GM23338 (cell line): ENCODE data around the gene NDEL1. TPM values are rescaled to one million over a fixed set of nuclear protein-coding genes. Genes with fewer than 3 reads are reported as not detected.
A peak's percentile ranks its signal among the peaks of the same experiment; 100 is the strongest.

ENCODE experiments used
- ATAC-seq: fragments of 200-7000 bp; cut with Tn5 transposase; 3 replicates; pipeline ENCODE4 v1.9.1; 2020
- DNase-seq: peaks from one replicate; pipeline ENCODE4 v3.0.0-alpha.2; 2015; ENCODE audit warnings: low spot score
- H2AFZ ChIP-seq: fragments of 200-600 bp; sonication (generic); 2 replicates; pipeline ENCODE4 v1.8.0; 2016; ENCODE audit warnings: antibody characterized with exemption, mild to moderate bottlenecking, moderate library complexity
- H3F3A ChIP-seq: fragments of 200-600 bp; sonication (generic); replicated peaks from 2 replicates; pipeline ENCODE4 v1.8.0; 2017; ENCODE audit warnings: antibody characterized with exemption, mixed run types, low read depth
- H3K27ac ChIP-seq: fragments of 200-600 bp; sonication (generic); 2 replicates; pipeline ENCODE4 v1.6.1; 2016; ENCODE audit warnings: low read depth
- H3K27me3 ChIP-seq: fragments of 200-600 bp; sonication (generic); 2 replicates; pipeline ENCODE4 v1.8.0; 2016; ENCODE audit warnings: mild to moderate bottlenecking, mixed run types, moderate library complexity; ENCODE audit not compliant: insufficient read depth
- H3K36me3 ChIP-seq: fragments of 200-600 bp; sonication (generic); 2 replicates; pipeline ENCODE4 v1.8.0; 2016; ENCODE audit warnings: mild to moderate bottlenecking; ENCODE audit not compliant: insufficient read depth
- H3K4me1 ChIP-seq: fragments of 200-600 bp; sonication (generic); 2 replicates; pipeline ENCODE4 v1.8.0; 2016; ENCODE audit warnings: mild to moderate bottlenecking, moderate library complexity; ENCODE audit not compliant: insufficient read depth
- H3K4me2 ChIP-seq: fragments of 200-600 bp; sonication (generic); 2 replicates; pipeline ENCODE4 v1.7.1; 2017; ENCODE audit warnings: mixed run types
- H3K4me3 ChIP-seq: fragments of 200-600 bp; sonication (generic); 2 replicates; pipeline ENCODE4 v1.6.1; 2016; ENCODE audit warnings: mixed run types
- H3K79me2 ChIP-seq: fragments of 200-600 bp; sonication (generic); replicated peaks from 2 replicates; pipeline ENCODE4 v1.8.0; 2017; ENCODE audit warnings: mild to moderate bottlenecking; ENCODE audit not compliant: insufficient read depth
- H3K9me2 ChIP-seq: fragments of 200-600 bp; sonication (generic); 2 replicates; pipeline ENCODE4 v1.8.0; 2017; ENCODE audit not compliant: insufficient read depth
- H4K20me1 ChIP-seq: fragments of 200-600 bp; sonication (generic); replicated peaks from 2 replicates; pipeline ENCODE4 v1.8.0; 2017; ENCODE audit warnings: mild to moderate bottlenecking; ENCODE audit not compliant: insufficient read depth
- H3K27ac Mint-ChIP-seq: 2 replicates; pipeline ENCODE4 v1.8.0; 2020; ENCODE audit warnings: inconsistent platforms, mild to moderate bottlenecking, moderate library complexity, mixed read lengths
- H3K27me3 Mint-ChIP-seq: 3 replicates; pipeline ENCODE4 v1.8.0; 2022; ENCODE audit warnings: low read depth, mild to moderate bottlenecking, moderate library complexity, mixed read lengths, inconsistent platforms; ENCODE audit not compliant: insufficient read depth, poor library complexity
- H3K36me3 Mint-ChIP-seq: 3 replicates; pipeline ENCODE4 v1.8.0; 2021; ENCODE audit warnings: low read depth, mild to moderate bottlenecking, inconsistent platforms, moderate library complexity, mixed read lengths
- H3K4me1 Mint-ChIP-seq: 3 replicates; pipeline ENCODE4 v1.8.0; 2020; ENCODE audit warnings: mild to moderate bottlenecking, inconsistent platforms, mixed read lengths
- H3K4me3 Mint-ChIP-seq: 3 replicates; pipeline ENCODE4 v1.8.0; 2021; ENCODE audit warnings: moderate library complexity, mild to moderate bottlenecking, inconsistent platforms, mixed read lengths
- H3K9me3 Mint-ChIP-seq: 3 replicates; pipeline ENCODE4 v1.8.0; 2020; ENCODE audit warnings: moderate library complexity, mild to moderate bottlenecking, inconsistent platforms, mixed read lengths
- CREB1 ChIP-seq: fragments of 250-450 bp; sonication (Bioruptor Pico); IDR thresholded peaks from 2 replicates; pipeline ENCODE4 v1.5.0; 2020; ENCODE audit warnings: low read depth, mild to moderate bottlenecking, moderate library complexity
- ETS1 ChIP-seq: IDR thresholded peaks from 2 replicates; pipeline ENCODE4 v1.6.1; 2016; ENCODE audit warnings: antibody characterized with exemption
- EZH2 ChIP-seq: fragments of 200-600 bp; sonication (generic); IDR thresholded peaks from one replicate; pipeline ENCODE4 v1.8.0; 2017; ENCODE audit warnings: antibody characterized with exemption, mild to moderate bottlenecking, low read depth; ENCODE audit not compliant: unreplicated experiment
- NANOG ChIP-seq: IDR thresholded peaks from 2 replicates; pipeline ENCODE4 v1.6.1; 2016; ENCODE audit warnings: antibody characterized with exemption, borderline replicate concordance
- STAT1 ChIP-seq: IDR thresholded peaks from one replicate; pipeline ENCODE4 v1.6.1; 2016; ENCODE audit warnings: antibody characterized with exemption; ENCODE audit not compliant: unreplicated experiment
- polyA plus RNA-seq: library from polyadenylated mRNA; unstranded; fragments of >200 nt; fragmentation: Nextera tagmentation; extraction: Ambion mirVana; gene quantifications from 2 replicates; pipeline ENCODE4 v1.2.1, GENCODE V29; 2016
- total RNA-seq: library from RNA; depleted of rRNA; stranded (reverse); fragments of >200 nt; shearing (Covaris generic); gene quantifications from 2 replicates; pipeline ENCODE4 v1.2.3, GENCODE V29; 2014
- TF ChIP-seq, protein P1 (sequence below): IDR thresholded peaks from one replicate; pipeline ENCODE4 v1.6.1; 2018; ENCODE audit warnings: antibody characterized with exemption; ENCODE audit not compliant: unreplicated experiment
- TF ChIP-seq, protein P2 (sequence below): fragments of 250-450 bp; sonication (Bioruptor Pico); IDR thresholded peaks from 2 replicates; pipeline ENCODE4 v1.5.0; 2020; ENCODE audit warnings: mild to moderate bottlenecking, moderate library complexity

Gene NDEL1
- total and polyA plus RNA-seq, 2 experiments from 2014 or later = 21.2 to 26.0 TPM

DNA sequence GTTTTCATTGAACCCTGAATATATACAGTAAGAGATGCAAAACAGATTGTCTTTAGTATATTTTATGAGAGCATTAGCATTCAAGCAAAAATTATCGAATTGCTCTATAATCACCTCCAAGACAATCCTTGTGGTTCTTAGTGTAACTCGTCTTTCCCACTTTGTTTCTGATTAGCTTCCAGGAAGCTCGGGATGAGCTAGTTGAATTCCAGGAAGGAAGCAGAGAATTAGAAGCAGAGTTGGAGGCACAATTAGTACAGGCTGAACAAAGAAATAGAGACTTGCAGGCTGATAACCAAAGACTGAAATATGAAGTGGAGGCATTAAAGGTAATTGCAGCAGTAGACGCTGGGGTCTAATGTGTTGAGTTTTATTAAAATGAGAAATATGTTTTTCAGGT, 9.9 kb downstream of the NDEL1 start (continued):
- TF ChIP-seq, protein P1, sequence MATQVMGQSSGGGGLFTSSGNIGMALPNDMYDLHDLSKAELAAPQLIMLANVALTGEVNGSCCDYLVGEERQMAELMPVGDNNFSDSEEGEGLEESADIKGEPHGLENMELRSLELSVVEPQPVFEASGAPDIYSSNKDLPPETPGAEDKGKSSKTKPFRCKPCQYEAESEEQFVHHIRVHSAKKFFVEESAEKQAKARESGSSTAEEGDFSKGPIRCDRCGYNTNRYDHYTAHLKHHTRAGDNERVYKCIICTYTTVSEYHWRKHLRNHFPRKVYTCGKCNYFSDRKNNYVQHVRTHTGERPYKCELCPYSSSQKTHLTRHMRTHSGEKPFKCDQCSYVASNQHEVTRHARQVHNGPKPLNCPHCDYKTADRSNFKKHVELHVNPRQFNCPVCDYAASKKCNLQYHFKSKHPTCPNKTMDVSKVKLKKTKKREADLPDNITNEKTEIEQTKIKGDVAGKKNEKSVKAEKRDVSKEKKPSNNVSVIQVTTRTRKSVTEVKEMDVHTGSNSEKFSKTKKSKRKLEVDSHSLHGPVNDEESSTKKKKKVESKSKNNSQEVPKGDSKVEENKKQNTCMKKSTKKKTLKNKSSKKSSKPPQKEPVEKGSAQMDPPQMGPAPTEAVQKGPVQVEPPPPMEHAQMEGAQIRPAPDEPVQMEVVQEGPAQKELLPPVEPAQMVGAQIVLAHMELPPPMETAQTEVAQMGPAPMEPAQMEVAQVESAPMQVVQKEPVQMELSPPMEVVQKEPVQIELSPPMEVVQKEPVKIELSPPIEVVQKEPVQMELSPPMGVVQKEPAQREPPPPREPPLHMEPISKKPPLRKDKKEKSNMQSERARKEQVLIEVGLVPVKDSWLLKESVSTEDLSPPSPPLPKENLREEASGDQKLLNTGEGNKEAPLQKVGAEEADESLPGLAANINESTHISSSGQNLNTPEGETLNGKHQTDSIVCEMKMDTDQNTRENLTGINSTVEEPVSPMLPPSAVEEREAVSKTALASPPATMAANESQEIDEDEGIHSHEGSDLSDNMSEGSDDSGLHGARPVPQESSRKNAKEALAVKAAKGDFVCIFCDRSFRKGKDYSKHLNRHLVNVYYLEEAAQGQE = no peak
- TF ChIP-seq ETS1 = no peak
- no peak for TF ChIP-seq NANOG

- H3K27me3 Mint-ChIP-seq = peaks cover 2% of the 10 kb centered on the region
- H3K4me3 Mint-ChIP-seq = no peak overlapping the region
- ATAC-seq (peak; percentile 73), DNase-seq (no peak)
- H4K20me1 ChIP-seq = no peaks in the 10 kb centered on the region; the same call in 1 of the 2 replicates
- H2AFZ ChIP-seq = no peak overlapping the region
- TF ChIP-seq EZH2 = no peak
- TF ChIP-seq, protein P2, sequence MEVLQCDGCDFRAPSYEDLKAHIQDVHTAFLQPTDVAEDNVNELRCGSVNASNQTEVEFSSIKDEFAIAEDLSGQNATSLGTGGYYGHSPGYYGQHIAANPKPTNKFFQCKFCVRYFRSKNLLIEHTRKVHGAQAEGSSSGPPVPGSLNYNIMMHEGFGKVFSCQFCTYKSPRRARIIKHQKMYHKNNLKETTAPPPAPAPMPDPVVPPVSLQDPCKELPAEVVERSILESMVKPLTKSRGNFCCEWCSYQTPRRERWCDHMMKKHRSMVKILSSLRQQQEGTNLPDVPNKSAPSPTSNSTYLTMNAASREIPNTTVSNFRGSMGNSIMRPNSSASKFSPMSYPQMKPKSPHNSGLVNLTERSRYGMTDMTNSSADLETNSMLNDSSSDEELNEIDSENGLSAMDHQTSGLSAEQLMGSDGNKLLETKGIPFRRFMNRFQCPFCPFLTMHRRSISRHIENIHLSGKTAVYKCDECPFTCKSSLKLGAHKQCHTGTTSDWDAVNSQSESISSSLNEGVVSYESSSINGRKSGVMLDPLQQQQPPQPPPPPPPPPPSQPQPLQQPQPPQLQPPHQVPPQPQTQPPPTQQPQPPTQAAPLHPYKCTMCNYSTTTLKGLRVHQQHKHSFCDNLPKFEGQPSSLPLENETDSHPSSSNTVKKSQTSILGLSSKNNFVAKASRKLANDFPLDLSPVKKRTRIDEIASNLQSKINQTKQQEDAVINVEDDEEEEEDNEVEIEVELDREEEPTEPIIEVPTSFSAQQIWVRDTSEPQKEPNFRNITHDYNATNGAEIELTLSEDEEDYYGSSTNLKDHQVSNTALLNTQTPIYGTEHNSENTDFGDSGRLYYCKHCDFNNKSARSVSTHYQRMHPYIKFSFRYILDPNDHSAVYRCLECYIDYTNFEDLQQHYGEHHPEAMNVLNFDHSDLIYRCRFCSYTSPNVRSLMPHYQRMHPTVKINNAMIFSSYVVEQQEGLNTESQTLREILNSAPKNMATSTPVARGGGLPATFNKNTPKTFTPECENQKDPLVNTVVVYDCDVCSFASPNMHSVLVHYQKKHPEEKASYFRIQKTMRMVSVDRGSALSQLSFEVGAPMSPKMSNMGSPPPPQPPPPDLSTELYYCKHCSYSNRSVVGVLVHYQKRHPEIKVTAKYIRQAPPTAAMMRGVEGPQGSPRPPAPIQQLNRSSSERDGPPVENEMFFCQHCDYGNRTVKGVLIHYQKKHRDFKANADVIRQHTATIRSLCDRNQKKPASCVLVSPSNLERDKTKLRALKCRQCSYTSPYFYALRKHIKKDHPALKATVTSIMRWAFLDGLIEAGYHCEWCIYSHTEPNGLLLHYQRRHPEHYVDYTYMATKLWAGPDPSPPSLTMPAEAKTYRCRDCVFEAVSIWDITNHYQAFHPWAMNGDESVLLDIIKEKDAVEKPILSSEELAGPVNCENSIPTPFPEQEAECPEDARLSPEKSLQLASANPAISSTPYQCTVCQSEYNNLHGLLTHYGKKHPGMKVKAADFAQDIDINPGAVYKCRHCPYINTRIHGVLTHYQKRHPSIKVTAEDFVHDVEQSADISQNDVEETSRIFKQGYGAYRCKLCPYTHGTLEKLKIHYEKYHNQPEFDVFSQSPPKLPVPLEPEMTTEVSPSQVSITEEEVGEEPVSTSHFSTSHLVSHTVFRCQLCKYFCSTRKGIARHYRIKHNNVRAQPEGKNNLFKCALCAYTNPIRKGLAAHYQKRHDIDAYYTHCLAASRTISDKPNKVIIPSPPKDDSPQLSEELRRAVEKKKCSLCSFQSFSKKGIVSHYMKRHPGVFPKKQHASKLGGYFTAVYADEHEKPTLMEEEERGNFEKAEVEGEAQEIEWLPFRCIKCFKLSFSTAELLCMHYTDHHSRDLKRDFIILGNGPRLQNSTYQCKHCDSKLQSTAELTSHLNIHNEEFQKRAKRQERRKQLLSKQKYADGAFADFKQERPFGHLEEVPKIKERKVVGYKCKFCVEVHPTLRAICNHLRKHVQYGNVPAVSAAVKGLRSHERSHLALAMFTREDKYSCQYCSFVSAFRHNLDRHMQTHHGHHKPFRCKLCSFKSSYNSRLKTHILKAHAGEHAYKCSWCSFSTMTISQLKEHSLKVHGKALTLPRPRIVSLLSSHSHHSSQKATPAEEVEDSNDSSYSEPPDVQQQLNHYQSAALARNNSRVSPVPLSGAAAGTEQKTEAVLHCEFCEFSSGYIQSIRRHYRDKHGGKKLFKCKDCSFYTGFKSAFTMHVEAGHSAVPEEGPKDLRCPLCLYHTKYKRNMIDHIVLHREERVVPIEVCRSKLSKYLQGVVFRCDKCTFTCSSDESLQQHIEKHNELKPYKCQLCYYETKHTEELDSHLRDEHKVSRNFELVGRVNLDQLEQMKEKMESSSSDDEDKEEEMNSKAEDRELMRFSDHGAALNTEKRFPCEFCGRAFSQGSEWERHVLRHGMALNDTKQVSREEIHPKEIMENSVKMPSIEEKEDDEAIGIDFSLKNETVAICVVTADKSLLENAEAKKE (CRISPR knock-in tag) = no peak
- TF ChIP-seq, protein P1 = no peak
- no peak for TF ChIP-seq CREB1 (CRISPR knock-in tag)
- TF ChIP-seq STAT1 = no peak
- no peaks in the 10 kb centered on the region for H3K4me1 ChIP-seq
- peaks cover 24% of the 10 kb centered on the region for H3K36me3 ChIP-seq
- H3K4me3 ChIP-seq = no peak overlapping the region
- H3K9me2 ChIP-seq = no peaks in the 10 kb centered on the region
- peaks cover 8% of the 10 kb centered on the region for H3K4me1 Mint-ChIP-seq
- H3K27ac ChIP-seq = no peak overlapping the region
- peaks cover 8% of the 10 kb centered on the region for H3K79me2 ChIP-seq
- H3K9me3 Mint-ChIP-seq = no peaks in the 10 kb centered on the region
- H3K27me3 ChIP-seq = no peaks in the 10 kb centered on the region
- H3K27ac Mint-ChIP-seq = no peak overlapping the region; the same call in 1 of the 2 replicates
- H3K4me2 ChIP-seq = no peak overlapping the region
- no peaks in the 10 kb centered on the region for H3F3A ChIP-seq
- H3K36me3 Mint-ChIP-seq = peaks cover 37% of the 10 kb centered on the region
These were observed 12.1 kb downstream of the NDEL1 start for GRCh38 chr17:8447799-8448198.
